CD8-positive, alpha-beta memory T cell (primary cell): ENCODE results near the gene DNAH6. TPM values are rescaled to one million over a fixed set of nuclear protein-coding genes. Genes with fewer than 3 reads are reported as not detected.

Source experiments
- CTCF ChIA-PET: fragments of 350-600 bp; sonication (Branson Sonifier 250); formaldehyde crosslinking; loops from one replicate; lab custom pipeline; 2021; ENCODE audit warnings: antibody characterized with exemption; lab: Charles Lee
- POLR2A ChIA-PET: fragments of 350-600 bp; sonication (Branson Sonifier 250); formaldehyde crosslinking; loops from one replicate; lab custom pipeline; 2021; ENCODE audit warnings: antibody characterized with exemption; lab: Charles Lee
- DNase-seq, 5 donors: peaks; one replicate each; pipeline versions ENCODE4 v3.0.0 to v3.0.0-alpha.2; 2020 to 2022; ENCODE audit warnings: mixed read lengths in 1 of 5
- H3K27ac ChIP-seq: one replicate; pipeline ENCODE4 v1.7.0; 2013; ENCODE audit warnings: low read depth, mild to moderate bottlenecking, low read length, moderate library complexity
- H3K27me3 ChIP-seq: 2 replicates; pipeline ENCODE4 v1.7.0; 2013; ENCODE audit warnings: low read length, mild to moderate bottlenecking; ENCODE audit not compliant: insufficient read depth, poor library complexity, severe bottlenecking
- H3K36me3 ChIP-seq: 2 replicates; pipeline ENCODE4 v1.7.0; 2013; ENCODE audit warnings: mild to moderate bottlenecking, low read length, moderate library complexity; ENCODE audit not compliant: insufficient read depth
- H3K4me1 ChIP-seq: 2 replicates; pipeline ENCODE4 v1.7.0; 2013; ENCODE audit warnings: mild to moderate bottlenecking, low read length, moderate library complexity; ENCODE audit not compliant: insufficient read depth
- H3K4me3 ChIP-seq: 2 replicates; pipeline ENCODE4 v1.7.0; 2013; ENCODE audit warnings: mild to moderate bottlenecking, low read length
- H3K9me3 ChIP-seq: 2 replicates; pipeline ENCODE4 v1.7.0; 2013; ENCODE audit warnings: mild to moderate bottlenecking, low read length
- H3K27ac Mint-ChIP-seq, 8 donors: one replicate each; pipeline ENCODE4 v1.8.0; 2020 to 2021; ENCODE audit warnings: mixed read lengths in 8 of 8, mild to moderate bottlenecking in 6 of 8, inconsistent platforms in 3 of 8, moderate library complexity in 3 of 8
- H3K27me3 Mint-ChIP-seq, 2 donors: one replicate each; pipeline ENCODE4 v1.8.0; 2020 to 2021; ENCODE audit warnings: mixed read lengths in 2 of 2, mild to moderate bottlenecking in 1 of 2, moderate library complexity in 1 of 2
- H3K36me3 Mint-ChIP-seq, 3 donors: one replicate each; pipeline ENCODE4 v1.8.0; 2020 to 2021; ENCODE audit warnings: mixed read lengths in 3 of 3, inconsistent platforms in 1 of 3, mild to moderate bottlenecking in 1 of 3
- H3K4me1 Mint-ChIP-seq, 3 donors: one replicate each; pipeline ENCODE4 v1.8.0; 2020 to 2021; ENCODE audit warnings: mixed read lengths in 3 of 3, inconsistent platforms in 1 of 3, mild to moderate bottlenecking in 1 of 3
- H3K4me3 Mint-ChIP-seq, 7 donors: one replicate each; pipeline ENCODE4 v1.8.0; 2020 to 2021; ENCODE audit warnings: mixed read lengths in 7 of 7, mild to moderate bottlenecking in 6 of 7, moderate library complexity in 4 of 7, inconsistent platforms in 2 of 7
- H3K9me3 Mint-ChIP-seq, 5 donors: one replicate each; pipeline ENCODE4 v1.8.0; 2020 to 2022; ENCODE audit warnings: mixed read lengths in 5 of 5, mild to moderate bottlenecking in 3 of 5, moderate library complexity in 2 of 5, inconsistent platforms in 1 of 5
- polyA plus RNA-seq: library from polyadenylated mRNA; unstranded; fragments of 300-500 nt; fragmentation: Illumina TruSeq; gene quantifications from one replicate; pipeline ENCODE4 v1.2.3, GENCODE V29; 2021
- total RNA-seq, 2 experiments: library from RNA; stranded (reverse); gene quantifications; one replicate each; pipeline ENCODE4 v1.2.3, GENCODE V29; 2021

DNAH6 gene
- total and polyA plus RNA-seq, 3 experiments from 2014 or later = 0.24 to 0.51 (median 0.39) TPM

DNA sequence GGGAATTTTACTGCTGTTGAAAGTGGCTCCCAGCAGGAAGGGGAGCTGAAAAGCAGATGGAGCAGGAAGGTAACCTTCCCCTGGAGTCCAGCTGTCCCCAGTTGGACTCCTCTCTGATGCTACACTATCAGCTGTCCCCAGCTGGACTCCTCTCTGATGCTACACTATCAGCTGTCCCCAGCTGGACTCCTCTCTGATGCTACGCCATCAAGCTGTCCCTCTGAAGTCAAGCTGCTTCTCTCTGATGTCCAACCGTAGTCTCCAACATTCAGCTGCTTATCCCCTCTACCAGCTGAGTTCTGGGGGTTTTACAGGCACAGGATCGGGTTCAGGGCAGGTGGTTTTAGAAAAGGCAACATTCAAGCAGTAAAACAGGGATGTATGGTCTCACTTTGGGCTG, 37.4 kb upstream of the DNAH6 start:
- Histone ChIP-seq H3K36me3 (no peaks in the 10 kb centered on the region), H3K4me3 (no peak overlapping the region), H3K9me3 (no peaks in the 10 kb centered on the region), H3K27me3 (no peaks in the 10 kb centered on the region), H3K4me1 (peaks cover 14% of the 10 kb centered on the region), H3K27ac (no peak overlapping the region)
- H3K27me3 Mint-ChIP-seq = peaks cover 1 to 23% of the 10 kb centered on the region in 2 donors
- DNase-seq = no peak
- peaks cover 8 to 20% (median 14%) of the 10 kb centered on the region in 5 donors for H3K9me3 Mint-ChIP-seq
- H3K4me3 Mint-ChIP-seq = no peak overlapping the region
- CTCF ChIA-PET = no interaction called here
- H3K27ac Mint-ChIP-seq = peak overlapping the region in 1 of 8 donors; percentile 25
- peaks cover 14 to 18% (median 16%) of the 10 kb centered on the region in 3 donors for H3K4me1 Mint-ChIP-seq
- POLR2A ChIA-PET = no interaction called here
- peaks cover 2 to 18% (median 4%) of the 10 kb centered on the region in 3 donors for H3K36me3 Mint-ChIP-seq

DNA sequence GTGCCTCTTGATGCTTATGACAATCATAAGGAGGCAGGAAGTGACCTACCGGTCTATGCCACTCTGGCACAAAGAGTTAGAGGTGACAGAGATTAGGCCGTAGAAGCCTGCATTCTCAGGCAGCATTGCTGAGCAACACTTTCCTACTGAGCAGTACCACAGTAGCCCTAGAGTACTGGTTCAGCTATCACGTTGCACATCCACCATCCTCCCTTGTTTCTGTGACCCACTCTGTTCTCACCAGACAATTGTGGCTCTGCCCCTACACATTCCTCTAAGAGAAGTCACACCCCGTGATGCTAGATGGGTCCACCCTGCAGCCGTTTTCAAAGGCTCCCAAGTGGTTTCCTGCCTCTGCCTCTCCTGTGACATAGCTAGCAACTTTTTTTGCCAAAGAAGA, 34.6 kb upstream of the DNAH6 start:
- Histone ChIP-seq H3K9me3 (no peaks in the 10 kb centered on the region), H3K4me3 (no peak overlapping the region), H3K36me3 (no peaks in the 10 kb centered on the region), H3K27me3 (no peaks in the 10 kb centered on the region), H3K27ac (no peak overlapping the region), H3K4me1 (peaks cover 14% of the 10 kb centered on the region)
- CTCF ChIA-PET = interaction anchor here (1.7 to 3.1 kb wide), 2 partner anchors 13 to 444 kb away, joined by 3 to 12 read pairs; no protein-coding TSS in a partner anchor
- Mint-ChIP-seq H3K27ac (peak overlapping the region; percentile 17 to 92 (median 76)), H3K27me3 (peaks cover 3 to 5% of the 10 kb centered on the region in 2 donors), H3K4me3 (peak overlapping the region in 4 of 7 donors; percentile 6 to 72 (median 24)), H3K36me3 (peaks cover 2 to 11% (median 4%) of the 10 kb centered on the region in 3 donors), H3K9me3 (peaks cover 6 to 13% (median 7%) of the 10 kb centered on the region in 5 donors), H3K4me1 (peaks cover 14 to 18% (median 16%) of the 10 kb centered on the region in 3 donors)
- DNase-seq = peak in 2 of 5 donors; percentile 9 to 21
- POLR2A ChIA-PET = no interaction called here

DNA sequence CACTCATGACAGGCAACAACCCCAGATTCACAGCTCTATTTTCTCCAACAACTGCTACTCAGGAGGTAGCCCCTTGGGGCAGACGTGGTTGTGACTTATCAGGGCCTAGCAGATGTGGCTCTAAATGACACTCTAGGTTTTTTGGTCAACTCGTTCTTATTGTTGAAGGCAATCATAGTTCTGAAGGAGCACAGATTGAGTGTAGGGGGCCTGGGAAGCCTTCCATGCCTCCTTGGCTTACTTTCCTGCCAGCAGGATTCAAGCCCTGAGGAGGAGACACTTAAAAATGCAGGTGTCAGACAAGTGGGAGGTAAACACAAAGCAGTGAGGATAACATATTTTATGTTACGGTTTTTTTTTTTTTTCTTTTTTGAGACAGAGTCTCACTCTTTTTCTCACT, 33.7 kb upstream of the DNAH6 start:
- Mint-ChIP-seq H3K4me3 (no peak overlapping the region), H3K4me1 (peaks cover 14 to 18% (median 16%) of the 10 kb centered on the region in 3 donors), H3K9me3 (peaks cover 0 to 5% (median 2%) of the 10 kb centered on the region in 5 donors), H3K27ac (peak overlapping the region in 5 of 8 donors; percentile 11 to 92 (median 70)), H3K27me3 (peaks cover 3 to 4% of the 10 kb centered on the region in 2 donors), H3K36me3 (peaks cover 0 to 4% (median 2%) of the 10 kb centered on the region in 3 donors)
- CTCF ChIA-PET = interaction anchor here (1.0 to 3.1 kb wide), 2 partner anchors 14 to 443 kb away, joined by 3 to 12 read pairs; no protein-coding TSS in a partner anchor
- POLR2A ChIA-PET = interaction anchor here (0.6 kb wide), 1 partner anchor 19 kb away, joined by 3 read pairs; no protein-coding TSS in a partner anchor
- no peaks in the 10 kb centered on the region for H3K27me3 ChIP-seq
- H3K27ac ChIP-seq = no peak overlapping the region
- DNase-seq = no peak
- no peak overlapping the region for H3K4me3 ChIP-seq
- H3K9me3 ChIP-seq = no peaks in the 10 kb centered on the region
- H3K36me3 ChIP-seq = no peaks in the 10 kb centered on the region
- peaks cover 14% of the 10 kb centered on the region for H3K4me1 ChIP-seq

DNA sequence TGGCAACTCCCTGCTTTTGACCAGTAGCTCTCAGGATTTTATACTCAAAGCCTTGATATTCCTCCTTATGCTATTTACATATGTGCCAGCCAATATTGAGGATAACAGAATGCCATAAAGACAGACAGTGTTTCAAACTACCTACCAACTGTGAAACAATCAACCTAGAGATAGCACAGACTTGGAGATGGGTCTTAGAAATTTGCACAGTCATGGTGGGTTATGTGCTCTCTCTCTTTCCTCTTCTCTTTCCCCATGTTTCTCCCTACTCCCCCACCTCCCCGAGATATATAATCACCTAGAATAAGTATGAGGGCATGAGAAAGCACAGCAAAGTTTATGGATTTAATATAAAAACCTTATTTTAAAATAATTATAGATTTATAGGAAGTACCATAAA, 33.0 kb upstream of the DNAH6 start:
- ChIA-PET CTCF (interaction anchor here (1.0 to 3.1 kb wide), 2 partner anchors 15 to 443 kb away, joined by 3 to 12 read pairs; no protein-coding TSS in a partner anchor), POLR2A (interaction anchor here (0.6 kb wide), 1 partner anchor 20 kb away, joined by 3 read pairs; no protein-coding TSS in a partner anchor)
- Mint-ChIP-seq H3K27ac (peak overlapping the region in 1 of 8 donors; percentile 19), H3K4me1 (peaks cover 14 to 18% (median 16%) of the 10 kb centered on the region in 3 donors), H3K4me3 (no peak overlapping the region), H3K36me3 (no peaks in the 10 kb centered on the region), H3K9me3 (no peaks in the 10 kb centered on the region), H3K27me3 (peaks cover 0 to 3% of the 10 kb centered on the region in 2 donors)
- peaks cover 14% of the 10 kb centered on the region for H3K4me1 ChIP-seq
- DNase-seq = no peak
- H3K9me3 ChIP-seq = no peaks in the 10 kb centered on the region
- H3K4me3 ChIP-seq = no peak overlapping the region
- H3K36me3 ChIP-seq = no peaks in the 10 kb centered on the region
- H3K27me3 ChIP-seq = no peaks in the 10 kb centered on the region
- H3K27ac ChIP-seq = no peak overlapping the region

DNA sequence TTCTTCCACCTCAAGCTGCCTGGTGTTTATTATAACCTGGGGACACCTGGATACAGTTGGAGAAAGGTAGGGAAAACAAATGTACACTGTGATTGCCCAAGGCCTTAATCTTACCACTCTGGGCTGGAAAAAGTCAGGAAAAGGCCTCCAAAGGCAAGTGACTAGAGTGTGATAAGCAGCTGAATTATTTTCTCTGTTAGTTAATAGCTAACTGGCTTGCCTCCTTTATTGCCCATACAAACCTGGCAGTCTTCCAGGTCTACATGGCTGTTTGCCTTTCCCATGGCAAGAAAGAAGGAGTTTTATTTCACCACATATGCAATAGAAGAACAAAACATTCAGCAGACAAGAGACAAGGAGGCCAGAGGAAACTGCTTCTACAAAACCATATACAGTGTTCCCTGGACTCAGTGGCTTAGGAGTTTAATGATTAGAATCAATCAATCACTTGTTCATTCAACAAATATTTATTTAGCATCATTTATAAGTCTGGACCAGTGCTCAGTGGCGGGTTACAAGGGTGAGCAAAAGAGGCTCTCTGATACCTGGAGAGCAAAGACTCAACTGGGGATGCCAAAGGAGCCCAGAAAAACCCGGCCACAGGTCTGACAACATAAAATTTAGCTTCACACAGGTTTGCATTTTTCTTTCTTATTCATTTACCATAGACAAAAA, 29.7 kb upstream of the DNAH6 start:
- Histone ChIP-seq H3K27me3 (no peaks in the 10 kb centered on the region), H3K27ac (no peak overlapping the region), H3K4me3 (no peak overlapping the region), H3K9me3 (no peaks in the 10 kb centered on the region), H3K4me1 (peaks cover 9% of the 10 kb centered on the region), H3K36me3 (no peaks in the 10 kb centered on the region)
- no peaks in the 10 kb centered on the region for H3K36me3 Mint-ChIP-seq
- H3K4me3 Mint-ChIP-seq = peak overlapping the region in 1 of 7 donors; percentile 3
- H3K9me3 Mint-ChIP-seq = no peaks in the 10 kb centered on the region
- DNase-seq = no peak
- ChIA-PET CTCF (interaction anchor here (1.0 to 1.1 kb wide), 2 partner anchors 439 kb away, joined by 3 to 5 read pairs; no protein-coding TSS in a partner anchor), POLR2A (no interaction called here)
- H3K27ac Mint-ChIP-seq = no peak overlapping the region
- peaks cover 10 to 15% (median 11%) of the 10 kb centered on the region in 3 donors for H3K4me1 Mint-ChIP-seq
- peaks cover 0 to 3% of the 10 kb centered on the region in 2 donors for H3K27me3 Mint-ChIP-seq

DNA sequence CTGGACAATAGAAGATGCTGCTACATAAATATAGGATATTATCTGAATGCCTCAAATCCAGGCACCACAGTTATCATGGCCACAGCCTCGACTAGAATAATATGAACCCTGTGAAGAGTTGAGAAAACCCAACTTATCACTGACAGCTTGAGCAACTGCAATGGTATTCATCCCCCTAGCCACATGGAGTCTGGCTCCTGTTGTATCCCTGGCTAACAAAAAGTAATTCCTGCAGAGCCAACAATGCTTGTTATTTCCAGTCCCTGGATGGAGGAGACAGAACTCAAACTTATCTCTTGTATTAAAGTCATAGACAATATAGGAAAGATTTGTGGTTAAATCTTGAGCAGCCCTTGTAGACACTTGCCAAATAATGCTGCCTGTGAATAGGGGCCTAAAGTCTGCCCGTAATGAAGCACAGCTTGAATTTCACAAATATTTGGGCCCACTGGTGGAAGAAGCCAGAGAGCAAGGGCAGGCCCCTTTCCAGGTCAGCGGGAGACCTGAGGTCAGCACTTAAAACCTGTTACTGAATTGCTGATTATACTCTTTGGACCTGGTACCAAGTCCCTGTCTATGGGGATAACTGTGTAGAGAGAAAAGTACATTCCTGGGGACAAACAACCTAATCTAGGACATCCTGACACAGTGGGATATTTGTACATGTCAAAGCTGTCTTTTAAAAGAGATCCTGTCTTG, 28.9 kb upstream of the DNAH6 start:
- H3K4me3 Mint-ChIP-seq = no peak overlapping the region
- H3K4me1 Mint-ChIP-seq = peaks cover 1 to 6% (median 2%) of the 10 kb centered on the region in 3 donors
- no peaks in the 10 kb centered on the region for H3K36me3 Mint-ChIP-seq
- no peak overlapping the region for H3K4me3 ChIP-seq
- H3K27me3 Mint-ChIP-seq = peaks cover 0 to 3% of the 10 kb centered on the region in 2 donors
- ChIA-PET POLR2A (no interaction called here), CTCF (interaction anchor here (1.1 to 2.2 kb wide), 2 partner anchors 438 to 439 kb away, joined by 3 to 7 read pairs; no protein-coding TSS in a partner anchor)
- no peaks in the 10 kb centered on the region for H3K9me3 Mint-ChIP-seq
- H3K27ac Mint-ChIP-seq = no peak overlapping the region
- DNase-seq = no peak
- H3K9me3 ChIP-seq = no peaks in the 10 kb centered on the region
- no peaks in the 10 kb centered on the region for H3K36me3 ChIP-seq
- H3K27ac ChIP-seq = no peak overlapping the region
- H3K27me3 ChIP-seq = no peaks in the 10 kb centered on the region
- peaks cover under 1% of the 10 kb centered on the region for H3K4me1 ChIP-seq

DNA sequence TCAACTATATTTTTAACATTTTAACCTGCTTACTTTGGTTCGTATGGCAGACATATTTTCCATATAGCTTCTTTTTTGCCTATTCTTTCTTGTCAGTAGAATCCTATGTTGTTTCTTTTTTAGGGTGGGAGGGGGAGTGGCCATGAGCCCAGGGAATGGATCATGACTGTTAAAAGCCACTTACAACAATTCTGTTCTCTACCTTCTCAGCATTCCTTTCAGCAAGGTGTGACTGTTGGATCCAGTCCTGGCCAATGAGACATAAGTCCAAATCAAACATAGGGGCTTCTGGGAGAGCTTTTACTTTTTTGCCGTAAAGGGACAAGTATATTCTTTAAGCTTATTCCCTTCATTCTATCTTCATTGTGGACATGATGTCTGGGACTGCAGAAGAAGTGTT, 25.0 kb upstream of the DNAH6 start:
- Histone ChIP-seq H3K4me3 (no peak overlapping the region), H3K27me3 (no peaks in the 10 kb centered on the region), H3K27ac (no peak overlapping the region), H3K4me1 (peaks cover 5% of the 10 kb centered on the region), H3K36me3 (no peaks in the 10 kb centered on the region), H3K9me3 (no peaks in the 10 kb centered on the region)
- CTCF ChIA-PET = interaction anchor here (1.2 to 2.0 kb wide), 3 partner anchors 391 to 434 kb away, joined by 3 to 10 read pairs (median 6); no protein-coding TSS in a partner anchor
- no peak overlapping the region for H3K4me3 Mint-ChIP-seq
- H3K4me1 Mint-ChIP-seq = peaks cover 6 to 12% (median 8%) of the 10 kb centered on the region in 3 donors
- POLR2A ChIA-PET = no interaction called here
- peaks cover 3 to 11% of the 10 kb centered on the region in 2 donors for H3K27me3 Mint-ChIP-seq
- H3K9me3 Mint-ChIP-seq = no peaks in the 10 kb centered on the region
- H3K27ac Mint-ChIP-seq = no peak overlapping the region
- no peak for DNase-seq
- H3K36me3 Mint-ChIP-seq = no peaks in the 10 kb centered on the region
